ENCODE data around the gene ADD3.

The ADD3 gene

GRCh38 chr10:110141871-110142635, 134.3 kb downstream of the ADD3 start (continued):
- TF ChIP-seq ZNF148 (tag by site-specific recombination; IDR thresholded peaks at IDR 0.05; ENCODE audit: borderline replicate concordance) (no peak), ZNF704 (tag by site-specific recombination; IDR thresholded peaks at IDR 0.05) (no peak), ZNF433 (tag by site-specific recombination; IDR thresholded peaks at IDR 0.05; ENCODE audit: low read depth) (no peak), OVOL3 (tag by site-specific recombination; IDR thresholded peaks at IDR 0.05) (no peak), REST (tag by site-specific recombination; IDR thresholded peaks at IDR 0.05) (no peak), ZNF292 (tag by site-specific recombination; IDR thresholded peaks at IDR 0.05; ENCODE audit: borderline replicate concordance, low read depth) (no peak)

- no peaks in the 10 kb centered on the region for H3K4me1 ChIP-seq (ENCODE audit: control insufficient read depth, insufficient read depth, low read length)
- no peaks in the 10 kb centered on the region for H3K9me3 ChIP-seq (ENCODE audit: control insufficient read depth, insufficient read depth, low read depth, low read length)
- H3K27ac ChIP-seq (ENCODE audit: extremely low read depth, low read depth, low read length): no peak overlapping the region
- TF ChIP-seq SCRT2 (tag by site-specific recombination; IDR thresholded peaks at IDR 0.05): peak; percentile 58; the same call in 1 of the 2 replicates
- no peak for TF ChIP-seq ZNF140 (tag by site-specific recombination; IDR thresholded peaks at IDR 0.05)
- no peak for TF ChIP-seq ZNF488 (tag by site-specific recombination; IDR thresholded peaks at IDR 0.05)
- TF ChIP-seq ZNF473 (tag by site-specific recombination; IDR thresholded peaks at IDR 0.05): no peak
- TF ChIP-seq SP7 (tag by site-specific recombination; IDR thresholded peaks at IDR 0.05): no peak
- ChIA-PET POLR2A (interaction anchor here (0.7 kb wide), 1 partner anchor 140 kb away, joined by 3 read pairs; no protein-coding TSS in a partner anchor), CTCF (interaction anchor here (1.2 to 7.8 kb wide), 3 partner anchors 83 to 259 kb away, joined by 3 to 119 read pairs (median 6); no protein-coding TSS in a partner anchor)
- H3K36me3 ChIP-seq (ENCODE audit: control insufficient read depth in 2 of 2, insufficient read depth in 1 of 2, low read length in 2 of 2): no peaks in the 10 kb centered on the region
- H3K4me3 ChIP-seq (ENCODE audit: low read depth, low read length): no peak overlapping the region
Measured at GRCh38 chr10:110142965-110143364, 135.2 kb downstream of the ADD3 start.

- TF ChIP-seq SCRT2 (tag by site-specific recombination; IDR thresholded peaks at IDR 0.05) (no peak), ZEB2 (tag by site-specific recombination; IDR thresholded peaks at IDR 0.05) (peak; percentile 51; the same call in 1 of the 2 replicates), PRDM6 (tag by site-specific recombination; IDR thresholded peaks at IDR 0.05) (peak; percentile 60), ZNF24 (tag by site-specific recombination; IDR thresholded peaks at IDR 0.05) (0 out of 2 replicates have a peak, but pooled peaks have one; percentile 27), ZBTB21 (tag by site-specific recombination; IDR thresholded peaks at IDR 0.05) (0 out of 2 replicates have a peak, but pooled peaks have one; percentile 25), ZNF629 (tag by site-specific recombination; IDR thresholded peaks at IDR 0.05) (peak; percentile 58; the same call in 1 of the 2 replicates)
- Histone ChIP-seq H3K4me3 (ENCODE audit: low read depth, low read length) (no peak overlapping the region), H3K4me1 (ENCODE audit: control insufficient read depth, insufficient read depth, low read length) (no peaks in the 10 kb centered on the region), H3K36me3 (ENCODE audit: control insufficient read depth in 2 of 2, insufficient read depth in 1 of 2, low read length in 2 of 2) (no peaks in the 10 kb centered on the region), H3K27ac (ENCODE audit: extremely low read depth, low read depth, low read length) (no peak overlapping the region), H3K9me3 (ENCODE audit: control insufficient read depth, insufficient read depth, low read depth, low read length) (no peaks in the 10 kb centered on the region)
- ChIA-PET CTCF (interaction anchor here (0.6 to 7.8 kb wide), 3 partner anchors 33 to 260 kb away, joined by 3 to 119 read pairs (median 6); no protein-coding TSS in a partner anchor), POLR2A (no interaction called here)
Measured at GRCh38 chr10:110144507-110144906, 136.7 kb downstream of the ADD3 start.

Measured in HEK293 (cell line).